Activated effector memory CD4-positive, alpha-beta T cell treated with Interleukin-2 at 50 U/mL for 16 hours (primary cell): ENCODE data around the gene IL17D.

Source experiments
- DNase-seq: peaks from one replicate; pipeline ENCODE4 v3.0.0-alpha.2; 2020

Gene IL17D

DNA sequence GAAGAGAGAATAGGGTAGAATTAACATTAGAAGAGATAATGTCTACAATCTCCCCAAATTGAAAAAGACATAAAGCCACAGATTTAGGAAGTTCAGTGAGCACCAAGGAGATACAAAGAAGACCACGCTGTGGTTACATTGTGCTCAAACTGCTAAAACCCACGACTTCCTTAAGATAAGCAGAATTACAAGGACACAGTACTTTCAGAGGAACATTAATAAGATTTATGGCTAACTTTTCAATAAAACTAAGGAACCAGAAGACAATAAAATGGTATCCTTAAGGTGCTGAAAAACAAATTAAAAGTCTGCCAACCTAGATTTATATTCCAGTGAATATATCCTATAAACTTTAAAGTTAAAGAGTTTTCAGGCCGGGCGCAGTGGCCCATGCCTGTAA, 7.4 kb upstream of the IL17D start:
- no peak for DNase-seq

DNA sequence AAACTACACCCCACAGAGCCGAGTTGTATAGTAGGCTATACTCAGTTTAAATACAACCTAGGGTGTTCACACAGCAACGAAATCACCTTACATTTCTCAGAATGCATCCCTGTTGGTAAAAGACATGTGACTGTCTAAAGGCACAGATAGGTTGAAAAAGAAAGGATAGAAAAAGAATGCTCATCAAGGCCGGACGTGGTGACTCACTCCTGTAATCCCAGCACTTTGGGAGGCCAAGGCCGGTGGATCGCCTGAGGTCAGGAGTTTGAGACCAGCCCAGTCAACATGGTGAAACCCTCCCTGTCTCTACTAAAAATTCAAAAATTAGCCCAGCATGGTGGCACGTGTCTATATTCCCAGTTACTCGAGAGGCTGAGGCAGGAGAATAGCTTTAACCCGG, 3.8 kb upstream of the IL17D start:
- DNase-seq: no peak

DNA sequence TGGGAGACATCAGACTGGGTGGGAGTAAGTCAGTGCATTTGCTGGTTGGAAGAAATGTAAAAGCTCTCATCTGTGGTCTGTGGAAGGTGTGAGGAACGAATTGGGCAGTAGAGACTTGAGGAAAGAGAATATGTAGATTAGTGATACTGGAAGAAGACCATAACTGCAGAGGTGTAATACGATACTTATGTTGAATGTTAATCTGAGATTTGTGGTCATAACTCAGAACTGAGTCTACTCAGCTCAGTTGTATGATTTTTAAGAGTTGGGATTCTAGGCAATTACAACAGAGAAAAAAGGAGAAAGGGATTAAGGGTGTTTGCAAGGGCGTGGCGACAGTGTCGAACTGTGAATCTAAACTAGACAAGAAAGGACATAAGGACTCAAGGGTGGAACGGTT, 3.2 kb upstream of the IL17D start:
- DNase-seq: no peak

- no peak for DNase-seq
Observed at GRCh38 chr13:20701461-20701860, 2.0 kb upstream of the IL17D start.

GRCh38 chr13:20702530-20702914, 977 bp upstream of the IL17D start:
- DNase-seq: no peak

DNA sequence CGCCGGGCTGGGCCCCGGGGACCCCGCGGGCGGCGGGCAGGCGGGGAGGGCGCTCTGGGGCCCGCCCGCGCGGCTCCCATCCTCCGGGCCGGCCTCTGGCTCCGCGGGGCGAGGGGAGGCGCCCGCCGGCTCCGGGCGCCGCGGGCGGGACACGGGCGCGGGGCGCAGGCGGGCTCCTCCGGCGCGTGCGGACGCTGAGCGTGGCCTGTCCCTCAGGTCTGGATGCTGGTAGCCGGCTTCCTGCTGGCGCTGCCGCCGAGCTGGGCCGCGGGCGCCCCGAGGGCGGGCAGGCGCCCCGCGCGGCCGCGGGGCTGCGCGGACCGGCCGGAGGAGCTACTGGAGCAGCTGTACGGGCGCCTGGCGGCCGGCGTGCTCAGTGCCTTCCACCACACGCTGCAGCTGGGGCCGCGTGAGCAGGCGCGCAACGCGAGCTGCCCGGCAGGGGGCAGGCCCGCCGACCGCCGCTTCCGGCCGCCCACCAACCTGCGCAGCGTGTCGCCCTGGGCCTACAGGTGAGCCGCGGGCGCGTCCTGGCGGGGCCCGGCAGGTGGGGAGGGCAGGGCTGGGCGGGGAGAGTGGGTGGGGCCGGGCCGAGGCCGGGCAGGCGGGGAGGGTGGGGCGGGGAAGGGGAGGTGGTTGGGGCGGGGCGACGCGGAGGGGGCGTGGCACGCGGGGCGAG, 420 bp downstream of the IL17D start:
- peak; percentile 63 for DNase-seq

- DNase-seq: no peak
Observed at GRCh38 chr13:20704459-20705069, 1.1 kb downstream of the IL17D start.

- DNase-seq: no peak
Observed at GRCh38 chr13:20706661-20707060, 3.2 kb downstream of the IL17D start.

DNA sequence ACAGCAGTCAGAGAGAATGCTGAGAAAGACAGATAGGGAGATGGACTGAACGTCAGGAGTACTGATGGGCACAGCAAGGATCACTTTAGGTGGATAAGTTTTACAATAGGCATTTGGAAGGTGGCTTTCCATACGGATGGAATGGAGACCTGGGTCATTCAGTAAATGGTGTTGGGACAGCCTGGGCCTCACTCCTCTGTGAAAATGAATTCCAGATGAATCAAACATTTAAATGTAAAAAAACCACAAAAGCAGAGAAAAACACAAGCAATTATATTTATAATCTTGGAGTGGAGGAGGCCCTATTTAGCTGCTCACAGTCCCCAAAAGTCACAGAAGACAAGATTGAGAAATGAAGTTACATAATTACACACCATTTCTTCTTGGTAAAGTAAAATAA, 4.7 kb downstream of the IL17D start:
- no peak for DNase-seq

DNA sequence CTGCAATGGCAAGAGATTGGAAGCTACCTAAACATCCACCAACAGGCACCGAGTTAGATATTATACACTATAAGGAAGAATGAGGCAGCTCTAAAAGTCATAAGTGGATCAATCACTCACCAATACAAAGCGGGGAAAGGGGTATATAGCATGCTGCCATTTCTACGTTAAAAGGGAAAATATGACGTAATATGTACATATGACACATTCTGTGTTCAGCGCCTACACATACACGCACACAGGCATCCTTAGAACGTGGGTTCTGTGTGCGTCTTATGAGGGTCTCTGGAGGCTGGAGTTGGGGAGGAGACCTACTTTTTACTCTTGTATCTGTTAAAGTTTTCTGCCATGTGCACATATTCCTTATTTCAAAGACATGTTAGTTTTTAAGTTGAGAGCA, 5.9 kb downstream of the IL17D start:
- no peak for DNase-seq

DNA sequence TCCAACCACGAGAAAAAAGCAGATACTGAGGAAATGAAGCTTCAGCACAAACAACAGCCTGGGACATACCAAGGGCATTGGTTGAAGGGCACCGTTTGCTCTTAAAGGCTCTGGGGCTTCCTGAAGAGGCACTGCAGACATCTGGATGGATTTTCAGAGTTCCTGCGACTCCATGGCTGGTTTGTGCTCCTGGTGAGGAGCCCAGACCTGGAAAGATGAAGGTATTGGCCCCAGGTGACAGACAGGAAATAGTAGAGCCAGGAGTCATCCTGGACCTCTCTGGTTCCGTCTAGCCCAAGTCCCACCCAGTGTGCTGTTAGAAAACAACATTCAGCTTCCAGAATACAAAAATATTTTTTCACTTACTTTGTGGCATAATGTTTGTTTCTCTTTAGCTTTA, 6.3 kb downstream of the IL17D start:
- DNase-seq: no peak

GRCh38 chr13:20711301-20712044, 8.0 kb downstream of the IL17D start:
- DNase-seq: no peak

DNA sequence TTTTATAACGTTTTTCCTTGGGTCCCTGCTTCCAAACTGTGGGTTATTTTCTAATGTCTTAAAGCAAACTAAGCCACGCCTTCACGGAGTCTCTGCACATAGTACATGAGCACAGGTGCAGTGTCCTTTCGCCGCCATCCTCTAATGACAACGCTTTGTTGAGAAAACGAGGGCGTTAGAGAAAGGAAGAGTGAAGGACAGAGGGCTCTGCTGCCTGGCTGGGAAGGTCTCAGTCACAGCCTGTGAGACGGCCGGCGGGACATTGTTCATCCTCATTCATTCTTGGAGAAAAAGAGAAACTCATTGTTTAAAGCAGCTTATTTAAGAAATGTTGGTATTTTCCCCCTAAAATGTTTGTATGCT, 9.5 kb downstream of the IL17D start:
- DNase-seq: no peak

- DNase-seq: no peak
Observed at GRCh38 chr13:20713751-20714150, 10.3 kb downstream of the IL17D start.

GRCh38 chr13:20714161-20714560, 10.7 kb downstream of the IL17D start:
- no peak for DNase-seq

- DNase-seq: no peak
Observed at GRCh38 chr13:20714563-20715329, 11.2 kb downstream of the IL17D start.

DNA sequence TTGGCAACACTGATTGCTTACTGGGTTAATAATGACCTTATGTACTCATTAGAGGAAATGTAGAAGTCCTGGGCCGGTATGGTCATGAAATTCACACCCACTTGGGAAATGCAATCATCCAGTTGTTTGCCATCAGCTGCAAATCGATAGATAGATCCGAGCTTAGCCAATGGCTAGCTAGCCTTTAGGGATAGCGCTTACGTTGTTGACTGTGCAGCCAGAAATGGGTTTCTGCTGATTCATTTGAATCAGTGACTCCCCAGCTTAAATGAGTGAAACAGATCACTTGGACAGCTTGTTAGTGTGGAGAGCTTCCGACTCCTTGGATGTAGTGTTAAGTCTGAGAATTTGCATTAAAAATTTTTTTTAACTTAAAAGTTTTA, 11.8 kb downstream of the IL17D start:
- no peak for DNase-seq

DNA sequence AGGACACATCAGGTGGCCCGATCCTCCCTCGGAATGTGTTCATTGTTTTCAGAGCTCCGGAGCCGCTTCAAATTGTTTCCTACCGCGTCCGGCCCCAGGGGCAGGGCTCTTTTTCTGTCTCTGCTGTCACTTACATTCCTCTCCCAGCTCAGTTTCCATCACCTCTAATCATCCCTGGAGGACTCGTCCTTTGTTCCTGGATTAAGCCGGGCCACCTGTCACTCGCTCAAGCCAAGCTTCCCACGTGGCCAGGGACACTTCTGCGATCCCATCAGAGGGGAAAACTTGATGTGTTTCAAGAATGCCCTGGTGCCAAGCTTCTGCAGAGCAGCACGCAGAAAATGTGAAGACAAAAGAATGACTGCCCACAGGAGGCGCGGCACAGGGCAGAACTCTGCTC, 13.5 kb downstream of the IL17D start:
- no peak for DNase-seq

GRCh38 chr13:20717581-20718542, 14.4 kb downstream of the IL17D start:
- DNase-seq: no peak

- no peak for DNase-seq
Observed at GRCh38 chr13:20718958-20719566, 15.6 kb downstream of the IL17D start.

DNA sequence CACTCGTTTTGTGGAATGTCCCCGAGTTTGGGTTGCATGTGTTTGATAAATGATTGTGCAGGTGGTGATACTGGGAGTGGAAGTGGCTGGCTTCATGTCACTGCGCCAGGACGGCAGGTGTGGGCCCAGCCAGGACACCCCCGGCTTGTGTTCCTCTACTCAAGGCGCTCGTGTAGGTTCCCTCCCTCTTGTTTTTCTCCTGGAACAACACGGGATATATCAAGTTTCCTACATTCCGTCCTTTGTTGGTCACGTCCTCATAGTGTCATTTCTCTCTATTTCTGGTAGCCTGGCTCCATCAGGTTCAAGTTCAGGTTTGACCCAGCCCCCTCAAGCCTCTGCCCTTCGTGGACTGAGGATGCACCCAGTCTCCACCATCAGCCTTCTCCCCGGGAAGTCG, 16.3 kb downstream of the IL17D start:
- DNase-seq: no peak

DNA sequence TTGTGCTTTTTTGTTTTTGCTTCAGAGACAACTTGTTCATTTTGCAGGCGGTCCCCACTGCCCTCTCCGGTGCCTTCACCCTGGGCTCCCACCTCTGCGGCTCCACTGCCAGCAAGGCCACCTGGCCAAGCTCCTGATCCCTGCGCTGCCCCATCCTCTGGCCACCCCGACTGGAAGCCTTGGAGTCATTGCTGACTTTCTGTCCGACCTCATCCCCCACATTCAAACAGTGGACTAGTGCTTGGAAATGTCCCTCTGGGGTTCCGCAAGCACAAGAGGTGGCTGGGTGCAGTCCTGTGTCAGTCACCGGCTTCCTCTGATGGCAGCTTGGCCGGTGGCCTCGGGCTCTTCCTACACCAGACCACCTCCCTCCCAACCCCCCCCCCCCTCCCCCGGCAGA, 17.0 kb downstream of the IL17D start:
- no peak for DNase-seq
